Uterus (tissue), 4 donors: ENCODE data around the gene SLC12A5. TPM values are rescaled to one million over a fixed set of nuclear protein-coding genes. Genes with fewer than 3 reads are reported as not detected.

Experiments used
- DNase-seq, 2 donors: peaks; one replicate each; pipeline ENCODE4 v3.0.0-alpha.2; 2019 to 2020
- H3K27ac ChIP-seq, 2 donors: fragments of 200-600 bp; sonication (generic); 1 replicate in 1 of 2; 2 replicates in 1 of 2; pipeline ENCODE4 v1.5.1; 2016 to 2018
- H3K27me3 ChIP-seq, 2 donors: fragments of 200-600 bp; sonication (generic); one replicate each; pipeline ENCODE4 v1.5.1; 2018 to 2019; ENCODE audit warnings: control low read depth in 1 of 2
- H3K36me3 ChIP-seq, 2 donors: fragments of 200-600 bp; sonication (generic); one replicate each; pipeline ENCODE4 v1.5.1; 2019; ENCODE audit warnings: control low read depth in 1 of 2
- H3K4me1 ChIP-seq, 2 donors: fragments of 200-600 bp; sonication (generic); one replicate each; pipeline ENCODE4 v1.5.1; 2018 to 2019; ENCODE audit warnings: control low read depth in 1 of 2
- H3K4me3 ChIP-seq, 2 donors: fragments of 200-600 bp; sonication (generic); 1 replicate in 1 of 2; 2 replicates in 1 of 2; pipeline ENCODE4 v1.5.1; 2018 to 2019; ENCODE audit warnings: mild to moderate bottlenecking in 1 of 2
- H3K9me3 ChIP-seq, 2 donors: fragments of 200-600 bp; sonication (generic); one replicate each; pipeline ENCODE4 v1.5.1; 2019; ENCODE audit warnings: control low read depth in 1 of 2
- POLR2A ChIP-seq, 2 donors: fragments of 450-650 bp; IDR thresholded peaks; one replicate each; pipeline ENCODE4 v1.6.1; 2016; ENCODE audit warnings: antibody characterized with exemption in 2 of 2, mild to moderate bottlenecking in 1 of 2, moderate library complexity in 1 of 2
- intact Hi-C: fragments of 100-400 bp; cut with DNase I; formaldehyde crosslinking; loops from one replicate; pipeline ENCODE4 v1.15.1; 2023; ENCODE audit warnings: low total_unique reads
- total RNA-seq, 4 donors: library from RNA; depleted of rRNA in 3 of 4; stranded (reverse); fragments of >200 nt in 3 of 4; gene quantifications; one replicate each; pipeline versions ENCODE4 v1.1.0 to v1.2.4, GENCODE V29; 2014 to 2023
- TF ChIP-seq, protein P1 (sequence below), 4 experiments: fragments of 200-600 bp in 2 of 4; fragments of 450-650 bp in 2 of 4; sonication (generic) in 2 of 4; IDR thresholded peaks; one replicate each; pipeline ENCODE4 v1.5.1; 2016 to 2019; ENCODE audit warnings: antibody characterized with exemption in 4 of 4, mild to moderate bottlenecking in 2 of 4, moderate library complexity in 1 of 4
- donor health status: DM: yes; HTN: yes; CAD: no.

Gene SLC12A5
- total RNA-seq, 4 donors from 2014 or later, result 0.35 TPM; not detected in 3

DNA sequence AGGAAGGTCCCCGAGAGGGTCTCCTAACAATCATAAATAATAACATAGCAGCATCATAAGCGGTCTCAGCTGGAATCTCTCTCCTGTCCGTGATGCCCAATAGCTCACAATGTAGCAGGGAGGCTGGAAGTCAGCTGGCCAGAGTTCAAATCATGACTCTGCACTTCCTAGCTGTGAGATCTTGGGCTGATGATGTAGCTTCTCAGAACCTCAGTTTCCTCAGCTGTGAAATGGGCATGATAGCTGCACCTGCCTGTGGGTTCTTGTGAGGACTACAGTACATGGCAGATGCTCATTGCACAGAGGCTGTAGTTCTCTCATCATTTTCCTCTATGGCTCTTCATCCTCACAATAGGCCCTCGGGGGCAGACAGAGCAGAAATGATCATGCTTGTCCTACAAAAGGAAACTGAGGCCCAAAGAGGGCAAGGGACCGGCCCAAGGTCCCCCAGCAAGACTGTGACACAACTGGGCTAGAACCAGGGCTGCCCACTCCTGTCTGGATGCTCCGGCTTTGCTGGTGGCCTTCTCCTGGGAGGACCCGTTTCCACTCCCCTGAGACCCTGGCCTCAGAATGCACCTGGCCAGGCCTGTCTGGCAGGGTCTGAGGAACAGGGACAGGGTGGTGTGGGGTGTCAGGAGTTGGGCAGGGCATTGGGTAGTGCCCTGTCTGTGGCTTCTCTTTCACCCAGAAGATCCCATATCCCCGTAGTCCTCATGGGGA lies 17.7 kb downstream of the SLC12A5 start:
- no peaks in the 10 kb centered on the region for H3K36me3 ChIP-seq
- no peak overlapping the region for H3K4me3 ChIP-seq
- no peak overlapping the region for H3K27ac ChIP-seq
- H3K9me3 ChIP-seq, result no peaks in the 10 kb centered on the region
- no peak for DNase-seq
- no peaks in the 10 kb centered on the region for H3K4me1 ChIP-seq
- TF ChIP-seq, protein P1, sequence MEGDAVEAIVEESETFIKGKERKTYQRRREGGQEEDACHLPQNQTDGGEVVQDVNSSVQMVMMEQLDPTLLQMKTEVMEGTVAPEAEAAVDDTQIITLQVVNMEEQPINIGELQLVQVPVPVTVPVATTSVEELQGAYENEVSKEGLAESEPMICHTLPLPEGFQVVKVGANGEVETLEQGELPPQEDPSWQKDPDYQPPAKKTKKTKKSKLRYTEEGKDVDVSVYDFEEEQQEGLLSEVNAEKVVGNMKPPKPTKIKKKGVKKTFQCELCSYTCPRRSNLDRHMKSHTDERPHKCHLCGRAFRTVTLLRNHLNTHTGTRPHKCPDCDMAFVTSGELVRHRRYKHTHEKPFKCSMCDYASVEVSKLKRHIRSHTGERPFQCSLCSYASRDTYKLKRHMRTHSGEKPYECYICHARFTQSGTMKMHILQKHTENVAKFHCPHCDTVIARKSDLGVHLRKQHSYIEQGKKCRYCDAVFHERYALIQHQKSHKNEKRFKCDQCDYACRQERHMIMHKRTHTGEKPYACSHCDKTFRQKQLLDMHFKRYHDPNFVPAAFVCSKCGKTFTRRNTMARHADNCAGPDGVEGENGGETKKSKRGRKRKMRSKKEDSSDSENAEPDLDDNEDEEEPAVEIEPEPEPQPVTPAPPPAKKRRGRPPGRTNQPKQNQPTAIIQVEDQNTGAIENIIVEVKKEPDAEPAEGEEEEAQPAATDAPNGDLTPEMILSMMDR (IDR thresholded peaks at IDR 0.05), result no peak
- no peak for TF ChIP-seq POLR2A (IDR thresholded peaks at IDR 0.05)
- H3K27me3 ChIP-seq, result no peaks in the 10 kb centered on the region
- intact Hi-C loops, result no loop called here

DNA sequence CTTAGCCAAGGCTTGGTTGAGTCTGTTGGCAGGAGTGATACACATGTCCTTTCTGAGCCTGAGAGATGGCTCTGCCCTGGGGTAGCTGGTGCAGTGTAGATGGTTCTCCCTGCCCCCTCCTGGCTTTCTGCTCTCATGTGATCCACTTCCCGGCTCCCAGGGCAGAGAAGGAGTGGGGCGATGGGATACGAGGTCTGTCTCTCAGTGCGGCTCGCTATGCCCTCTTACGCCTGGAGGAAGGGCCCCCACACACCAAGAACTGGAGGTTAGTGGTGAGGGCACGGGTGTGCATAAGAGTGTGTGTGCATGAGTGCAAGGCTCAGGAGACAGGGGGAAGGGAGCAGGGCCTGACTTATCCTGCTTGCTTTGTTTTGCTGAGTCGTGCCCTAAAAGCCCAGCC lies 18.8 kb downstream of the SLC12A5 start:
- H3K9me3 ChIP-seq, result no peaks in the 10 kb centered on the region
- intact Hi-C loops, result no loop called here
- H3K36me3 ChIP-seq, result no peaks in the 10 kb centered on the region
- no peak overlapping the region for H3K4me3 ChIP-seq
- no peaks in the 10 kb centered on the region for H3K4me1 ChIP-seq
- TF ChIP-seq, protein P1 (IDR thresholded peaks at IDR 0.05), result no peak
- no peak for TF ChIP-seq POLR2A (IDR thresholded peaks at IDR 0.05)
- DNase-seq, result no peak
- no peak overlapping the region for H3K27ac ChIP-seq
- H3K27me3 ChIP-seq, result no peaks in the 10 kb centered on the region

DNA sequence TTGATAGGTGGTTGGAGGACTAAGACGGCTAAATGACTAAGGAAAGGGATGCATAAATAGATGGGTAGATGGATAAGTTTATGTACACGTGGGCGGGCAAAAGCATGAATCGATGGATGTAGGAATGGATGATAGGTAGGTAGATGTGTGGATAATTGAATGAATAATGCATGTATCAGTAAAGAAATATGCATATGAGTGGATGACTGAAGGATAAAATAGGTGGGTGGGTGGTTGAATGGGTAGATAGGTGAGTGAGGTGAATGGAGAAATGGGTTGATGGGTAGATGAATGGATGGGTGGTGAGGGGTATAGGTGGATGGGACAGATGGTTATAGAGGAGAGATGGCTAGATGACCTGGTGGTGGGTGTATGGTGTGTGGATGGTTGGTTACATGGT lies 20.2 kb downstream of the SLC12A5 start:
- Histone ChIP-seq H3K4me1 (no peaks in the 10 kb centered on the region), H3K4me3 (no peak overlapping the region), H3K36me3 (no peaks in the 10 kb centered on the region), H3K27ac (no peak overlapping the region), H3K9me3 (no peaks in the 10 kb centered on the region), H3K27me3 (no peaks in the 10 kb centered on the region)
- intact Hi-C loops, result no loop called here
- TF ChIP-seq, protein P1 (IDR thresholded peaks at IDR 0.05), result no peak
- DNase-seq, result no peak

DNA sequence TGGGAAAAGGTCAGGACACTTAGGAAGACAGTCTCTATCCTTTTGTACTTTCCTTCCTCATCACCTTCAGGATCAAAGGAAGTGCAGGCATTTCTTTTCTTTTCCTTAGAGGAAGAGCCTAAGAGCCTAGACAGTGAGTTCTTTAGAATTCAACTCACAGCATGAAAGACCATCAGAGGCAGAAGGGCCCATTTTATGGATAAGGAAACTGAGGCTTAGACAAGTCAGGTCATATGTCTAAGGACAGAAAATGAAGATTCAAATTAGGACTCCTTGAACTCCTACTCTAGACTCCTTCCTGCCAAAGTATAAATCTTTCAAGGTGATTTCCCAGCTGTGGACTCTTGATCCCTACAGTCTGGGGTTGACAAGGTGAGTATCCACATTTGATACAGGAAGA lies 20.8 kb downstream of the SLC12A5 start:
- intact Hi-C loops, result no loop called here
- Histone ChIP-seq H3K36me3 (no peaks in the 10 kb centered on the region), H3K27ac (no peak overlapping the region), H3K4me1 (no peaks in the 10 kb centered on the region), H3K9me3 (no peaks in the 10 kb centered on the region), H3K27me3 (no peaks in the 10 kb centered on the region), H3K4me3 (no peak overlapping the region)
- TF ChIP-seq POLR2A (IDR thresholded peaks at IDR 0.05), result no peak
- TF ChIP-seq, protein P1 (IDR thresholded peaks at IDR 0.05), result no peak
- DNase-seq, result no peak

DNA sequence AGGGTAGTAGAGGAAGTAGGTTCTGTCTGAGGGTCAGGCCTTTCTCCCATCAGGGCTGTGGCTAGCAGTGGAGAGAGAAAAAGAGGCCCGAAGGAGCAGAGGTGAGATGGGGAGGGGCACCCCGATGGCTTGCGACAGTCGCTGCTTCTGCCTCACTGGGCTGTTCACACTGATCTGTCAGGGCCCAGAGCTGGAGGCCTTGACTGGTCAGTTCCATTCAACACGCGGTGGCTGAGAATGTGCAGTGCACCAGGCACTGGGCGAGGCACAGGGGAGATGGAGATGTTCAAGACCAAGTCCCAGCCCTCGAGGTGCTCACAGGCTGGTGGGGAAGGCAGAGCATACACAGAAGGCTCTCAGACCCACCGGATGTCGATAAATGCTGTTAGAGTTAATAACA lies 21.4 kb downstream of the SLC12A5 start:
- Histone ChIP-seq H3K27me3 (no peaks in the 10 kb centered on the region), H3K9me3 (no peaks in the 10 kb centered on the region), H3K4me3 (no peak overlapping the region), H3K27ac (no peak overlapping the region), H3K4me1 (no peaks in the 10 kb centered on the region), H3K36me3 (no peaks in the 10 kb centered on the region)
- TF ChIP-seq, protein P1 (IDR thresholded peaks at IDR 0.05), result no peak
- no peak for TF ChIP-seq POLR2A (IDR thresholded peaks at IDR 0.05)
- no peak for DNase-seq
- intact Hi-C loops, result no loop called here
